Endothelial cell (in vitro differentiated cells): ENCODE data around the gene VSIR. TPM values are rescaled to one million over a fixed set of nuclear protein-coding genes. Genes with fewer than 3 reads are reported as not detected.

Source experiments
- DNase-seq: peaks from one replicate; pipeline ENCODE4 v3.0.0; 2021; ENCODE audit warnings: low spot score
- H3K27ac Mint-ChIP-seq: one replicate; pipeline ENCODE4 v1.8.0; 2021; ENCODE audit warnings: mixed read lengths, inconsistent platforms; ENCODE audit not compliant: unreplicated experiment
- H3K27me3 Mint-ChIP-seq: one replicate; pipeline ENCODE4 v1.8.0; 2021; ENCODE audit warnings: mild to moderate bottlenecking, moderate library complexity, mixed read lengths, inconsistent platforms; ENCODE audit not compliant: unreplicated experiment
- H3K36me3 Mint-ChIP-seq: one replicate; pipeline ENCODE4 v1.8.0; 2021; ENCODE audit warnings: mild to moderate bottlenecking, low read depth, mixed read lengths, inconsistent platforms; ENCODE audit not compliant: unreplicated experiment
- H3K4me1 Mint-ChIP-seq: one replicate; pipeline ENCODE4 v1.8.0; 2021; ENCODE audit warnings: mild to moderate bottlenecking, mixed read lengths, inconsistent platforms; ENCODE audit not compliant: unreplicated experiment
- H3K4me3 Mint-ChIP-seq: one replicate; pipeline ENCODE4 v1.8.0; 2021; ENCODE audit warnings: mild to moderate bottlenecking, mixed read lengths, inconsistent platforms; ENCODE audit not compliant: unreplicated experiment
- H3K9me3 Mint-ChIP-seq: one replicate; pipeline ENCODE4 v1.8.0; 2021; ENCODE audit warnings: mixed read lengths, inconsistent platforms; ENCODE audit not compliant: unreplicated experiment
- CTCF ChIP-seq: fragments of 200-600 bp; sonication (generic); IDR thresholded peaks from one replicate; pipeline ENCODE4 v1.5.0; 2021; ENCODE audit warnings: antibody characterized with exemption; ENCODE audit not compliant: unreplicated experiment
- total RNA-seq: library from RNA; stranded (reverse); fragmentation: NEBNext Ultra II Directional; extraction: Animal tissue kit (Norgen Biotek cat#: 25700); gene quantifications from one replicate; pipeline ENCODE4 v1.2.1, GENCODE V29; 2021; ENCODE audit not compliant: unreplicated experiment

VSIR gene
- total RNA-seq, 1 donor from 2014 or later, result 86.1 TPM

- H3K4me3 Mint-ChIP-seq, result no peak overlapping the region
- H3K4me1 Mint-ChIP-seq, result no peaks in the 10 kb centered on the region
- no peak for TF ChIP-seq CTCF
- H3K36me3 Mint-ChIP-seq, result no peaks in the 10 kb centered on the region
- peaks cover 1% of the 10 kb centered on the region for H3K27me3 Mint-ChIP-seq
- H3K27ac Mint-ChIP-seq, result no peak overlapping the region
- no peaks in the 10 kb centered on the region for H3K9me3 Mint-ChIP-seq
- DNase-seq, result no peak
These were observed 24.9 kb upstream of the VSIR start for GRCh38 chr10:71798308-71798624.

GRCh38 chr10:71797533-71798307 is 24.4 kb upstream of the VSIR start:
- H3K27me3 Mint-ChIP-seq, result peaks cover 1% of the 10 kb centered on the region
- no peak for DNase-seq
- H3K4me3 Mint-ChIP-seq, result no peak overlapping the region
- no peak for TF ChIP-seq CTCF
- no peaks in the 10 kb centered on the region for H3K36me3 Mint-ChIP-seq
- H3K9me3 Mint-ChIP-seq, result no peaks in the 10 kb centered on the region
- no peak overlapping the region for H3K27ac Mint-ChIP-seq
- no peaks in the 10 kb centered on the region for H3K4me1 Mint-ChIP-seq

GRCh38 chr10:71796749-71797405 is 23.6 kb upstream of the VSIR start:
- Mint-ChIP-seq H3K4me3 (no peak overlapping the region), H3K4me1 (no peaks in the 10 kb centered on the region), H3K27ac (no peak overlapping the region), H3K36me3 (no peaks in the 10 kb centered on the region), H3K27me3 (peaks cover 1% of the 10 kb centered on the region), H3K9me3 (no peaks in the 10 kb centered on the region)
- no peak for TF ChIP-seq CTCF
- no peak for DNase-seq

- no peak overlapping the region for H3K27ac Mint-ChIP-seq
- H3K27me3 Mint-ChIP-seq, result no peaks in the 10 kb centered on the region
- no peak for TF ChIP-seq CTCF
- no peaks in the 10 kb centered on the region for H3K4me1 Mint-ChIP-seq
- H3K36me3 Mint-ChIP-seq, result no peaks in the 10 kb centered on the region
- H3K9me3 Mint-ChIP-seq, result no peaks in the 10 kb centered on the region
- DNase-seq, result peak; percentile 54
- no peak overlapping the region for H3K4me3 Mint-ChIP-seq
These were observed 21.9 kb upstream of the VSIR start for GRCh38 chr10:71795248-71795647.

GRCh38 chr10:71790749-71791440 is 17.6 kb upstream of the VSIR start:
- Mint-ChIP-seq H3K27ac (no peak overlapping the region), H3K36me3 (no peaks in the 10 kb centered on the region), H3K4me1 (no peaks in the 10 kb centered on the region), H3K9me3 (no peaks in the 10 kb centered on the region), H3K4me3 (no peak overlapping the region), H3K27me3 (peaks cover 4% of the 10 kb centered on the region)
- TF ChIP-seq CTCF, result no peak
- DNase-seq, result no peak
